Endothelial cell of umbilical vein (primary cell): ENCODE measurements around the gene TESMIN. TPM values are rescaled to one million over a fixed set of nuclear protein-coding genes. Genes with fewer than 3 reads are reported as not detected.

Experiments
- BruUV-seq: library from RNA; stranded (reverse); fragments of 400-500 nt; replicated peaks from 2 replicates; lab custom pipeline; 2021; lab: Mats Ljungman, UMichigan
- CTCF ChIA-PET: fragments of 300-600, 350-600 bp; sonication (Branson Sonifier 250); formaldehyde crosslinking; loops from one replicate; lab custom pipeline; 2021; ENCODE audit warnings: antibody characterized with exemption, inconsistent platforms; lab: Charles Lee
- POLR2A ChIA-PET: fragments of 300-600, 350-600 bp; sonication (Branson Sonifier 250); formaldehyde crosslinking; loops from one replicate; lab custom pipeline; 2021; ENCODE audit warnings: antibody characterized with exemption, inconsistent platforms; lab: Charles Lee
- DNase-seq: peaks from one replicate; pipeline ENCODE4 v3.0.0-alpha.2; 2011; ENCODE audit warnings: low read depth, low spot score
- FAIRE-seq: peaks from 2 replicates; lab custom pipeline; 2011; peaks lifted over from hg19 to GRCh38; lab: Jason Lieb, UNC
- H2AFZ ChIP-seq: 2 replicates; pipeline ENCODE4 v1.6.0; 2012; ENCODE audit warnings: low read depth, low read length, control low read depth, inconsistent platforms
- H3K27ac ChIP-seq: 2 replicates; pipeline ENCODE4 v1.5.1; 2011; ENCODE audit warnings: low read depth, mild to moderate bottlenecking, control low read depth, low read length, moderate library complexity; ENCODE audit not compliant: insufficient read depth
- H3K27me3 ChIP-seq, 2 experiments: 2 replicates each; pipeline versions ENCODE4 v1.6.0 to v1.6.1; 2011; ENCODE audit warnings: low read length in 2 of 2, mixed read lengths in 1 of 2; ENCODE audit not compliant: control insufficient read depth in 2 of 2, insufficient read depth in 2 of 2
- H3K36me3 ChIP-seq, 2 experiments: 2 replicates in 1 of 2; 3 replicates in 1 of 2; pipeline ENCODE4 v1.5.1; 2011; ENCODE audit warnings: low read length in 2 of 2, mild to moderate bottlenecking in 1 of 2, moderate library complexity in 1 of 2; ENCODE audit not compliant: control insufficient read depth in 2 of 2, insufficient read depth in 2 of 2; ENCODE audit errors: extremely low read depth in 1 of 2
- H3K4me1 ChIP-seq: 3 replicates; pipeline ENCODE4 v1.5.1; 2011; ENCODE audit warnings: mild to moderate bottlenecking, low read length; ENCODE audit not compliant: control insufficient read depth, insufficient read depth; ENCODE audit errors: extremely low read depth
- H3K4me2 ChIP-seq: 2 replicates; pipeline ENCODE4 v1.6.1; 2011; ENCODE audit warnings: low read length, control low read depth, mixed read lengths; ENCODE audit not compliant: insufficient read depth
- H3K4me3 ChIP-seq, 3 experiments: fragments of 200-600 bp in 1 of 3; sonication (generic), shearing (Covaris generic) in 1 of 3; replicated peaks in 1 of 3; 2 replicates each; pipeline ENCODE4 v1.5.1; 2011 to 2016; ENCODE audit warnings: control low read depth in 3 of 3, low read length in 3 of 3, mild to moderate bottlenecking in 2 of 3, inconsistent platforms in 1 of 3, low read depth in 1 of 3, moderate library complexity in 1 of 3; ENCODE audit not compliant: insufficient read depth in 1 of 3
- H3K79me2 ChIP-seq: 2 replicates; pipeline ENCODE4 v1.6.0; 2012; ENCODE audit warnings: low read length, inconsistent platforms; ENCODE audit not compliant: control insufficient read depth, insufficient read depth
- H3K9ac ChIP-seq: replicated peaks from 2 replicates; pipeline ENCODE3; 2011; ENCODE audit warnings: low read length, control low read depth; ENCODE audit not compliant: insufficient read depth; ENCODE audit errors: extremely low read depth
- H3K9me1 ChIP-seq: replicated peaks from 3 replicates; pipeline ENCODE4 v1.6.0; 2011; ENCODE audit warnings: mild to moderate bottlenecking, low read length; ENCODE audit not compliant: control insufficient read depth, insufficient read depth; ENCODE audit errors: extremely low read depth
- H3K9me3 ChIP-seq: replicated peaks from 2 replicates; pipeline ENCODE4 v1.5.1; 2012; ENCODE audit warnings: low read length, inconsistent platforms; ENCODE audit not compliant: control insufficient read depth, insufficient read depth
- H4K20me1 ChIP-seq: replicated peaks from 2 replicates; pipeline ENCODE3; 2011; ENCODE audit warnings: mild to moderate bottlenecking, low read length; ENCODE audit not compliant: control insufficient read depth, insufficient read depth; ENCODE audit errors: extremely low read depth
- CTCF ChIP-seq, 2 donors: IDR thresholded peaks; 1 replicate in 1 of 2; 2 replicates in 1 of 2; pipeline ENCODE4 v1.5.1; 2011; ENCODE audit warnings: low read length in 2 of 2, mild to moderate bottlenecking in 2 of 2, moderate library complexity in 2 of 2, control low read depth in 1 of 2, inconsistent platforms in 1 of 2, low read depth in 1 of 2; ENCODE audit not compliant: insufficient read depth in 1 of 2; ENCODE audit errors: extremely low read depth in 1 of 2
- EZH2 ChIP-seq: IDR thresholded peaks from 2 replicates; pipeline ENCODE4 v1.6.1; 2012; ENCODE audit warnings: borderline replicate concordance, low read depth, mild to moderate bottlenecking, moderate library complexity, low read length, inconsistent platforms; ENCODE audit not compliant: severe bottlenecking
- FOS ChIP-seq: IDR thresholded peaks from 2 replicates; pipeline ENCODE4 v1.6.1; 2011; ENCODE audit warnings: mild to moderate bottlenecking, low read length, moderate library complexity, borderline replicate concordance; ENCODE audit not compliant: insufficient read depth
- GATA2 ChIP-seq: IDR thresholded peaks from 2 replicates; pipeline ENCODE4 v1.7.0; 2011; ENCODE audit warnings: low read depth, mild to moderate bottlenecking, moderate library complexity, mixed read lengths, low read length; ENCODE audit not compliant: insufficient read length, insufficient read depth
- JUN ChIP-seq: IDR thresholded peaks from 2 replicates; pipeline ENCODE4 v1.6.1; 2011; ENCODE audit warnings: borderline replicate concordance, low read depth; ENCODE audit not compliant: insufficient read length, insufficient read depth
- MAX ChIP-seq: IDR thresholded peaks from 2 replicates; pipeline ENCODE4 v1.6.1; 2011; ENCODE audit not compliant: insufficient read depth, insufficient read length
- MYC ChIP-seq: IDR thresholded peaks from one replicate; pipeline ENCODE4 v1.6.1; 2011; ENCODE audit warnings: mild to moderate bottlenecking, low read depth, low read length
- POLR2A ChIP-seq: IDR thresholded peaks from 2 replicates; pipeline ENCODE4 v1.6.1; 2012; ENCODE audit warnings: low read depth, mild to moderate bottlenecking, control low read depth, low read length
- POLR2AphosphoS5 ChIP-seq: IDR thresholded peaks from 2 replicates; pipeline ENCODE4 v1.6.1; 2012; ENCODE audit warnings: low read depth, mild to moderate bottlenecking, control low read depth, low read length, moderate library complexity; ENCODE audit not compliant: insufficient read depth
- dilution Hi-C: fragments of 300-500 bp; cut with MboI; formaldehyde crosslinking; loops from one replicate; pipeline ENCODE4 v1.15.0; 2019; ENCODE audit warnings: low sequenced_read_pairs; ENCODE audit not compliant: extremely low pct_ligation_motif_present
- intact Hi-C: fragments of 100-400 bp; cut with micrococcal nuclease; formaldehyde crosslinking; loops from one replicate; pipeline ENCODE4 v1.10.0; 2022
- polyA plus RNA-seq, 4 experiments: library from polyadenylated mRNA; depleted of rRNA in 3 of 4; stranded (reverse) in 3 of 4; unstranded in 1 of 4; fragments of >200 nt; gene quantifications; 2 replicates each; pipeline versions ENCODE4 v1.2.1 to v1.2.3, GENCODE V29; 2011 to 2012; ENCODE audit warnings: missing spikeins in 1 of 4
- total RNA-seq: library from RNA; stranded (reverse); gene quantifications from 2 replicates; pipeline ENCODE4 v1.2.3, GENCODE V29; 2021

Gene TESMIN
- total and polyA plus RNA-seq, 2 donors (not counting 3 experiments of a cell fraction or from before 2014, with no cell fraction given), result 1.7 to 6.1 TPM

- Histone ChIP-seq H2AFZ (no peak overlapping the region), H3K9me1 (no peaks in the 10 kb centered on the region), H4K20me1 (no peaks in the 10 kb centered on the region), H3K79me2 (no peaks in the 10 kb centered on the region), H3K9me3 (no peaks in the 10 kb centered on the region), H3K4me1 (no peaks in the 10 kb centered on the region), H3K36me3 (peaks cover 0 to 35% of the 10 kb centered on the region in 2 experiments), H3K27me3 (no peaks in the 10 kb centered on the region), H3K27ac (no peak overlapping the region), H3K4me2 (no peak overlapping the region), H3K4me3 (no peak overlapping the region), H3K9ac (no peak overlapping the region)
- POLR2A ChIA-PET, result no interaction called here
- dilution Hi-C loops, result no loop called here
- intact Hi-C loops, result no loop called here
- no peak for DNase-seq
- CTCF ChIA-PET, result interaction anchor here (1.8 kb wide), 1 partner anchor 10 kb away, joined by 13 read pairs; no protein-coding TSS in a partner anchor
- BruUV-seq, result no TSS peak
- FAIRE-seq, result no peak
- TF ChIP-seq FOS (no peak), GATA2 (no peak), POLR2AphosphoS5 (no peak)
Measured at GRCh38 chr11:68796801-68797200, 45.5 kb upstream of the TESMIN start.

GRCh38 chr11:68792400-68792966 is 41.2 kb upstream of the TESMIN start:
- POLR2A ChIA-PET, result no interaction called here
- TF ChIP-seq MAX, result no peak
- TF ChIP-seq GATA2, result no peak
- no peak for TF ChIP-seq FOS
- TF ChIP-seq POLR2AphosphoS5, result no peak
- no peak for TF ChIP-seq EZH2
- TF ChIP-seq JUN, result no peak
- TF ChIP-seq CTCF (IDR thresholded peaks at IDR 0.05; ENCODE audit: extremely low read depth in 1 of 2, insufficient read depth in 1 of 2, low read depth in 1 of 2, low read length in 2 of 2), result no peak
- TF ChIP-seq MYC, result no peak
- TF ChIP-seq POLR2A, result no peak

More at GRCh38 chr11:68792400-68792966, 41.2 kb upstream of the TESMIN start:
- no peak for DNase-seq
- BruUV-seq, result no TSS peak
- H3K79me2 ChIP-seq, result no peaks in the 10 kb centered on the region
- H3K27ac ChIP-seq, result no peak overlapping the region
- FAIRE-seq, result no peak
- dilution Hi-C loops (no loop called here), intact Hi-C loops (no loop called here)
- no peak overlapping the region for H2AFZ ChIP-seq
- H3K9ac ChIP-seq, result no peak overlapping the region
- H3K27me3 ChIP-seq, result no peaks in the 10 kb centered on the region
- CTCF ChIA-PET, result no interaction called here
- H4K20me1 ChIP-seq, result no peaks in the 10 kb centered on the region
- H3K4me2 ChIP-seq, result no peak overlapping the region
- no peaks in the 10 kb centered on the region for H3K9me1 ChIP-seq
- no peaks in the 10 kb centered on the region for H3K4me1 ChIP-seq
- H3K9me3 ChIP-seq, result no peaks in the 10 kb centered on the region
- peaks cover 0 to 31% of the 10 kb centered on the region in 2 experiments for H3K36me3 ChIP-seq
- no peak overlapping the region for H3K4me3 ChIP-seq
